ENCODE data around the gene FGGY. TPM values are rescaled to one million over a fixed set of nuclear protein-coding genes. Genes with fewer than 3 reads are reported as not detected.

Gene FGGY
- total and polyA plus RNA-seq, 2 donors (not counting 3 experiments of a cell fraction or from before 2014, with no cell fraction given): 5.6 to 6.4 TPM

- intact Hi-C loops (cut with micrococcal nuclease): no loop called here
- POLR2A ChIA-PET: interaction anchor here (0.7 kb wide), 1 partner anchor 10 kb away, joined by 5 read pairs; no protein-coding TSS in a partner anchor
Observed at GRCh38 chr1:59680044-59680443, 383.1 kb downstream of the FGGY start.

More at GRCh38 chr1:59680044-59680443, 383.1 kb downstream of the FGGY start:
- Histone ChIP-seq H3K9ac (replicated peaks; ENCODE audit: extremely low read depth, insufficient read depth, low read length) (no peak overlapping the region), H3K27me3 (ENCODE audit: control insufficient read depth in 2 of 2, insufficient read depth in 2 of 2, low read length in 2 of 2) (no peaks in the 10 kb centered on the region), H3K9me3 (replicated peaks; ENCODE audit: control insufficient read depth, insufficient read depth, low read length) (no peaks in the 10 kb centered on the region), H3K36me3 (ENCODE audit: control insufficient read depth in 2 of 2, extremely low read depth in 1 of 2, insufficient read depth in 2 of 2, low read length in 2 of 2) (no peaks in the 10 kb centered on the region), H3K27ac (ENCODE audit: insufficient read depth, low read depth, low read length) (no peak overlapping the region), H4K20me1 (replicated peaks; ENCODE audit: control insufficient read depth, extremely low read depth, insufficient read depth, low read length) (no peaks in the 10 kb centered on the region), H3K4me1 (ENCODE audit: control insufficient read depth, extremely low read depth, insufficient read depth, low read length) (peaks cover 20% of the 10 kb centered on the region), H3K9me1 (replicated peaks; ENCODE audit: control insufficient read depth, extremely low read depth, insufficient read depth, low read length) (no peaks in the 10 kb centered on the region), H2AFZ (ENCODE audit: low read depth, low read length) (no peak overlapping the region), H3K4me3 (replicated peaks in 1 of 3; ENCODE audit: insufficient read depth in 1 of 3, low read depth in 1 of 3, low read length in 3 of 3) (no peak overlapping the region), H3K79me2 (ENCODE audit: control insufficient read depth, insufficient read depth, low read length) (no peaks in the 10 kb centered on the region), H3K4me2 (ENCODE audit: insufficient read depth, low read length) (no peak overlapping the region)
- DNase-seq (ENCODE audit: low read depth, low spot score) (no peak), FAIRE-seq (no peak)
- CTCF ChIA-PET: interaction anchor here (0.7 kb wide), 1 partner anchor 320 kb away, joined by 3 read pairs; no protein-coding TSS in a partner anchor
- no TSS peak for BruUV-seq (replicated peaks)
- dilution Hi-C loops (cut with MboI; ENCODE audit: extremely low pct_ligation_motif_present, low sequenced_read_pairs): no loop called here
- TF ChIP-seq CTCF (IDR thresholded peaks at IDR 0.05; ENCODE audit: extremely low read depth in 1 of 2, insufficient read depth in 1 of 2, low read depth in 1 of 2, low read length in 2 of 2) (no peak), JUN (IDR thresholded peaks at IDR 0.05; ENCODE audit: borderline replicate concordance, insufficient read depth, insufficient read length, low read depth) (no peak), POLR2AphosphoS5 (IDR thresholded peaks at IDR 0.05; ENCODE audit: insufficient read depth, low read depth, low read length) (no peak), EZH2 (IDR thresholded peaks at IDR 0.05; ENCODE audit: borderline replicate concordance, low read depth, low read length, severe bottlenecking) (no peak), MYC (IDR thresholded peaks at IDR 0.05; ENCODE audit: low read depth, low read length) (no peak), MAX (IDR thresholded peaks at IDR 0.05; ENCODE audit: insufficient read depth, insufficient read length) (no peak), GATA2 (IDR thresholded peaks at IDR 0.05; ENCODE audit: insufficient read depth, insufficient read length, low read depth, low read length) (no peak), POLR2A (IDR thresholded peaks at IDR 0.05; ENCODE audit: low read depth, low read length) (no peak), FOS (IDR thresholded peaks at IDR 0.05; ENCODE audit: borderline replicate concordance, insufficient read depth, low read length) (no peak)

All from endothelial cell of umbilical vein (primary cell).